ENCODE measurements around the gene TDRD12. TPM values are rescaled to one million over a fixed set of nuclear protein-coding genes. Genes with fewer than 3 reads are reported as not detected.

TDRD12 gene
- total and polyA plus RNA-seq, 2 of the 13 experiments (the other 11 are each of a cell fraction or from before 2014, with no cell fraction given), result 0.03 to 0.40 TPM

DNA sequence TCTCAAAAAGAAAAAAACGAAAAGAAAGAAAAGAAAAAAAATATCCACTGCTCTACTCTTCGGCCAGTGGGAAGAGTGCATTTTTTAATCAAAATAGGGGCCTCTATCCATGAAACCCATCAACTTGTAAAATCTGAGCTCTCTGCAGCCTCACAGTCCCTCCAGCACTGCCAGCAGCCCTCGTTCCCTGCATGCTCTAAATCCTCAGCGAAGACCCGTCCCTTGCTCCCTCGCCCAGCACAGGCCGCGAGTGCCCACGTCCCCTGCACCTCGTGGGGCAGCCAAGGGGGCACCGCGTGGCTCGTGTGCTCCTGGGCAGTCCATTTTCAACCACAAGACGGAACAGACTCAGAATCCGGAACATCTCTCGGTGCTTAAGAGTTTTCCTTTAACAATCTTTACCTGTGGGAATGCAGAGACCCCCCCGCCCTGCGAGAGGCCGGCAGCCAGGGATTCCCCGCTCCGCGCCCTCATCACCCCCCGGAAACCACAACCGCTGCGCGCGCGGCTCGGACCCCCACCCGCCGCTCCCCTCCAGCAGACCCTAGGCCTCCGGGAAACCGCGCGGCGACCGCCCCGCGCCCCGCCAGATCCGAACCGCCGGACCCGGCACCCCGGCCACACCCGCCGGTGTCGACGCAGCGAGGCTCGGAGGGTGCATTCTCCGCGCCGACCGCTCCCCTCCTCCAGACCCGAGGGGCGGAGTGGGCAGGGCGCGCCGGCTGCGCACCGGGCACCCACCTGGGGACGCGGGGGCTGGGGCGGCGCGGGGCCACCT is 45.2 kb upstream of the TDRD12 start (continued):
- TF ChIP-seq NRL (CRISPR knock-in tag; IDR thresholded peaks at IDR 0.05; ENCODE audit: borderline replicate concordance) (no peak), ZNF614 (CRISPR knock-in tag; IDR thresholded peaks at IDR 0.05; ENCODE audit: borderline replicate concordance) (no peak), ZNF841 (CRISPR knock-in tag; IDR thresholded peaks at IDR 0.05; ENCODE audit: borderline replicate concordance) (peak; percentile 37; the same call in 1 of the 2 replicates), FOXO1 (CRISPR knock-in tag; IDR thresholded peaks at IDR 0.05) (no peak), ZNF292 (CRISPR knock-in tag; IDR thresholded peaks at IDR 0.05; ENCODE audit: borderline replicate concordance, low read depth) (no peak), ZNF644 (CRISPR knock-in tag; IDR thresholded peaks at IDR 0.05; ENCODE audit: low read depth) (no peak), ZNF12 (CRISPR knock-in tag; IDR thresholded peaks at IDR 0.05) (no peak), ZNF20 (CRISPR knock-in tag; IDR thresholded peaks at IDR 0.05) (no peak), ZNF660 (CRISPR knock-in tag; IDR thresholded peaks at IDR 0.05; ENCODE audit: borderline replicate concordance, low read depth) (no peak), NFE2L2 (IDR thresholded peaks at IDR 0.05; ENCODE audit: low read length) (no peak), TEAD2 (CRISPR knock-in tag; IDR thresholded peaks at IDR 0.05) (0 out of 2 replicates have a peak, but pooled peaks have one; percentile 22), ZNF572 (CRISPR knock-in tag; IDR thresholded peaks at IDR 0.05) (no peak), AGO2 (optimal IDR thresholded peaks at IDR 0.05; ENCODE audit: low read depth, low read length) (peak; percentile 70), ZNF143 (CRISPR knock-in tag; IDR thresholded peaks at IDR 0.05) (no peak), FLYWCH1 (CRISPR knock-in tag; IDR thresholded peaks at IDR 0.05) (no peak), SRSF1 (optimal IDR thresholded peaks at IDR 0.05; ENCODE audit: low read depth, low read length) (no peak), ZNF605 (CRISPR knock-in tag; IDR thresholded peaks at IDR 0.05) (no peak), ZNF451 (CRISPR knock-in tag; IDR thresholded peaks at IDR 0.05) (no peak), ZNF703 (CRISPR knock-in tag; IDR thresholded peaks at IDR 0.05; ENCODE audit: borderline replicate concordance) (no peak)
- TF ChIP-seq, protein P1, sequence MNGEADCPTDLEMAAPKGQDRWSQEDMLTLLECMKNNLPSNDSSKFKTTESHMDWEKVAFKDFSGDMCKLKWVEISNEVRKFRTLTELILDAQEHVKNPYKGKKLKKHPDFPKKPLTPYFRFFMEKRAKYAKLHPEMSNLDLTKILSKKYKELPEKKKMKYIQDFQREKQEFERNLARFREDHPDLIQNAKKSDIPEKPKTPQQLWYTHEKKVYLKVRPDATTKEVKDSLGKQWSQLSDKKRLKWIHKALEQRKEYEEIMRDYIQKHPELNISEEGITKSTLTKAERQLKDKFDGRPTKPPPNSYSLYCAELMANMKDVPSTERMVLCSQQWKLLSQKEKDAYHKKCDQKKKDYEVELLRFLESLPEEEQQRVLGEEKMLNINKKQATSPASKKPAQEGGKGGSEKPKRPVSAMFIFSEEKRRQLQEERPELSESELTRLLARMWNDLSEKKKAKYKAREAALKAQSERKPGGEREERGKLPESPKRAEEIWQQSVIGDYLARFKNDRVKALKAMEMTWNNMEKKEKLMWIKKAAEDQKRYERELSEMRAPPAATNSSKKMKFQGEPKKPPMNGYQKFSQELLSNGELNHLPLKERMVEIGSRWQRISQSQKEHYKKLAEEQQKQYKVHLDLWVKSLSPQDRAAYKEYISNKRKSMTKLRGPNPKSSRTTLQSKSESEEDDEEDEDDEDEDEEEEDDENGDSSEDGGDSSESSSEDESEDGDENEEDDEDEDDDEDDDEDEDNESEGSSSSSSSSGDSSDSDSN (CRISPR knock-in tag; IDR thresholded peaks at IDR 0.05), result peak; percentile 44; the same call in 1 of the 2 replicates
- TF ChIP-seq, protein P2, sequence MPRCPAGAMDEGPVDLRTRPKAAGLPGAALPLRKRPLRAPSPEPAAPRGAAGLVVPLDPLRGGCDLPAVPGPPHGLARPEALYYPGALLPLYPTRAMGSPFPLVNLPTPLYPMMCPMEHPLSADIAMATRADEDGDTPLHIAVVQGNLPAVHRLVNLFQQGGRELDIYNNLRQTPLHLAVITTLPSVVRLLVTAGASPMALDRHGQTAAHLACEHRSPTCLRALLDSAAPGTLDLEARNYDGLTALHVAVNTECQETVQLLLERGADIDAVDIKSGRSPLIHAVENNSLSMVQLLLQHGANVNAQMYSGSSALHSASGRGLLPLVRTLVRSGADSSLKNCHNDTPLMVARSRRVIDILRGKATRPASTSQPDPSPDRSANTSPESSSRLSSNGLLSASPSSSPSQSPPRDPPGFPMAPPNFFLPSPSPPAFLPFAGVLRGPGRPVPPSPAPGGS (CRISPR knock-in tag; IDR thresholded peaks at IDR 0.05), result 0 out of 2 replicates have a peak, but pooled peaks have one; percentile 2
- TF ChIP-seq, protein P3, sequence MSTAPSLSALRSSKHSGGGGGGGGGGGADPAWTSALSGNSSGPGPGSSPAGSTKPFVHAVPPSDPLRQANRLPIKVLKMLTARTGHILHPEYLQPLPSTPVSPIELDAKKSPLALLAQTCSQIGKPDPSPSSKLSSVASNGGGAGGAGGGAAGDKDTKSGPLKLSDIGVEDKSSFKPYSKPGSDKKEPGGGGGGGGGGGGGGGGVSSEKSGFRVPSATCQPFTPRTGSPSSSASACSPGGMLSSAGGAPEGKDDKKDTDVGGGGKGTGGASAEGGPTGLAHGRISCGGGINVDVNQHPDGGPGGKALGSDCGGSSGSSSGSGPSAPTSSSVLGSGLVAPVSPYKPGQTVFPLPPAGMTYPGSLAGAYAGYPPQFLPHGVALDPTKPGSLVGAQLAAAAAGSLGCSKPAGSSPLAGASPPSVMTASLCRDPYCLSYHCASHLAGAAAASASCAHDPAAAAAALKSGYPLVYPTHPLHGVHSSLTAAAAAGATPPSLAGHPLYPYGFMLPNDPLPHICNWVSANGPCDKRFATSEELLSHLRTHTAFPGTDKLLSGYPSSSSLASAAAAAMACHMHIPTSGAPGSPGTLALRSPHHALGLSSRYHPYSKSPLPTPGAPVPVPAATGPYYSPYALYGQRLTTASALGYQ (CRISPR knock-in tag; IDR thresholded peaks at IDR 0.05), result no peak
- TF ChIP-seq, protein P4, sequence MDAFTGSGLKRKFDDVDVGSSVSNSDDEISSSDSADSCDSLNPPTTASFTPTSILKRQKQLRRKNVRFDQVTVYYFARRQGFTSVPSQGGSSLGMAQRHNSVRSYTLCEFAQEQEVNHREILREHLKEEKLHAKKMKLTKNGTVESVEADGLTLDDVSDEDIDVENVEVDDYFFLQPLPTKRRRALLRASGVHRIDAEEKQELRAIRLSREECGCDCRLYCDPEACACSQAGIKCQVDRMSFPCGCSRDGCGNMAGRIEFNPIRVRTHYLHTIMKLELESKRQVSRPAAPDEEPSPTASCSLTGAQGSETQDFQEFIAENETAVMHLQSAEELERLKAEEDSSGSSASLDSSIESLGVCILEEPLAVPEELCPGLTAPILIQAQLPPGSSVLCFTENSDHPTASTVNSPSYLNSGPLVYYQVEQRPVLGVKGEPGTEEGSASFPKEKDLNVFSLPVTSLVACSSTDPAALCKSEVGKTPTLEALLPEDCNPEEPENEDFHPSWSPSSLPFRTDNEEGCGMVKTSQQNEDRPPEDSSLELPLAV (CRISPR knock-in tag; conservative IDR thresholded peaks at IDR 0.05; ENCODE audit: low read depth), result no peak

Data from HepG2 (cell line).